Measurements from ENCODE around the gene CIITA.

CIITA gene

DNA sequence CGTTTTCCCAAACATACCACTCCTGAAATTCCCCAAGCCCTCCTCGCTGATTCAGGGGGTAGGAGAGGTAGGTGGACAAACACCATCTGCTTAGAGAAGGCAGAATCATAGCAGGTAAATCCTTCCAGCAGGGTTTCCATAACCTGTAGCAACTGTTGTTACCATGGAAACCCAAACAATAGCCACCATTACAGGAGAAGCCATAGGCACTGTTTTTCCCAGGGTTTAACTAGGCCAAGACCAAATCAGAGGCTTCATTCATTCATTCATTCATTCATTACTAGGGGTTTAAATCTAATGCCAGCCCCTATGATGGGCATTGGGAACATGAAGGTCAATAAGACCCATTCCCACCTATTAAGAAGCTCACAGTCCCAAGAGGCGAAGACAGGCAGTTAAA, 25.5 kb upstream of the CIITA start:
- DNase-seq (ENCODE audit: extremely low read depth in 1 of 2, low read depth in 1 of 2): no peak

DNA sequence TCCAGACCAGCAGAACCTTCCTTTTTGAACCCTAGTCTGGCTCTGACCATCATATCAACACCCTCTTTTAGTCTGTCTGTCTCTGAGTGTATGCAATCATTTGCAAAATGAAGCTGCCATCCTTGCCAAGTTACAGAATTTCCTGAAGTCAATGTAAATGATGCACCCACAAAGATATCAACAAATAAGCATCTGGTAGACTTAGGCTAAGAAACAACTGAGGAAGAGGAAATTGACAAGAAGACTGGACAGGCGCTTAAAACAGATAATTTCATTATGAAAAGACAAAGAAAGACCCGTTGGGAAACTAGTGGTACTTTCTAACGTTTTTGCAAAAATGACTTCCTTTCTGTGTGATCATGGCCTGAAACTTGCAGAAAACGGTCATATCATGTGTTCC, 24.7 kb upstream of the CIITA start:
- DNase-seq (ENCODE audit: extremely low read depth in 1 of 2, low read depth in 1 of 2): no peak

DNA sequence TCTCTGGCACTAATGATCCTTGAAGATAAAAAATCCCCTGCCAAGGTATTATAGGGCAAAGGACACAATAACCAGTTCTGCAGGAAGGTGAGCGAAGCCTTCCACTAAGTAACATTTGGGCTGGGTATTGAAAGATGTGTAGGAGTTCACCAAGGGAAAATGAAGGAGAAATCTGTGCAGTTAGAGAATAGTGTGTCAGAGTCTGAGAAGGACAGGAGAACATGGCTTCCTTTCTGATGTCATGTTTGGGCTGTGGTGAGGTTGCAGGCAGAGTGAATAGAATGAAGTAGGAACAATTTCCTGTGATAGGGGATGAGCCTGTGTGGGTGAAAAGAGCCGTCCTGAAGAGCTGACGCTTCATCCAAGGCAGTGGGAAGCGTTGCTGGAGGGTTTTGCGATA, 24.1 kb upstream of the CIITA start:
- DNase-seq (ENCODE audit: extremely low read depth in 1 of 2, low read depth in 1 of 2): no peak

DNA sequence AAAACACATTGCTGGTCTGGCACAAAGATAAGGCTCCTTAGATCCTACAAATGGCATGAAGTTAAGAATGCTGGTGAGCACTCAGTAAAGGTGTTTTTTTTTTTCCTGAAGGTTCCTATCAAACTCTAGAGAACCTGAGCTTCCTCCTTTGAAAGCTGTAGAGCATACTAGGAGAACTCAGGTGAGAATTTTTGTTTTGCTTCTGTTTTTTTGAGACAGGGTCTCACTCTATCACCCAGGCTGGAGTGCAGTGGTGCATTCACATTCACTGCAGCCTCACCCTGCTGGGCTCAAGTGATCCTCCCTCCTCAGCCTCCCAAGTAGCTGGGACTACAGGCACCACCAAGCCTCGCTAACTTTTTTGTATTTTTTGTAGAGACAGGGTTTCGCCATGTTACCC, 21.0 kb upstream of the CIITA start:
- DNase-seq (ENCODE audit: extremely low read depth in 1 of 2, low read depth in 1 of 2): no peak

DNA sequence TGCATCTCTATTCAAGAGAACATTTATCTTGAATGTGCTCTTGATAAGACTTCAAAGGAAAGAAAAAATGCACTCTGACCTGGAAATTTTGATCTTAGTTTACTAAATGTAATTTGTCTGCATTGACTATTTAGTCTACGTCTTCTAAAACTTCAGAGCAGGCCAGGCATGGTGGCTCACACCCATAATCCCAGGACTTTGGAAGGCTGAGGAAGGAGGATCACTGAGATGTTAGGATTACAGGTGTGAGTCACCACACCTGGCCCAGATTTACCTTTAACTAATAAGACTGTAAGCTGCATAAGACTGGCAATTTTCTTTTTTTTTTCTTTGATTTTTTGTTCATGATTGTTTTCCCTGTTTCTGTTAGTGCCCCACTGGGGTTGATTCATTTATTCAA, 18.8 kb upstream of the CIITA start:
- no peak for DNase-seq (ENCODE audit: extremely low read depth in 1 of 2, low read depth in 1 of 2)

DNA sequence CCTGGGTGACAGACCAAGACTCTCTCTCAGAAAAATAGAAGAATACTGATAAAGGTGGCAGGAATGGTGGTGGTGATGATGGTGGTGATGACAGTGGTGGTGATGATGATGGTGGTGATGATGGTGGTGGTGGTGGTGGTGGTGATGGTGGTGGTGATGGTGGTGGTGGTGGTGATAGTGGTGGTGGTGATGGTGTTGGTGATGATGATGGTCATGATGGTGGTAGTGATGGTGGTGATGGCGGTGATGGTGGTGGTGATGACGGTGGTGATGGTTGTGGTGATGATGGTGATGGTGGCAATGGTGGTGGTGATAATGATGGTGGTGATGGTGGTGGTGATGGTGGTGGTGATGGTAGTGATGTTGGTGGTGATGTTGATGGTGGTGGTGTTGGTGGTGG, 18.0 kb upstream of the CIITA start:
- no peak for DNase-seq (ENCODE audit: extremely low read depth in 1 of 2, low read depth in 1 of 2)

DNA sequence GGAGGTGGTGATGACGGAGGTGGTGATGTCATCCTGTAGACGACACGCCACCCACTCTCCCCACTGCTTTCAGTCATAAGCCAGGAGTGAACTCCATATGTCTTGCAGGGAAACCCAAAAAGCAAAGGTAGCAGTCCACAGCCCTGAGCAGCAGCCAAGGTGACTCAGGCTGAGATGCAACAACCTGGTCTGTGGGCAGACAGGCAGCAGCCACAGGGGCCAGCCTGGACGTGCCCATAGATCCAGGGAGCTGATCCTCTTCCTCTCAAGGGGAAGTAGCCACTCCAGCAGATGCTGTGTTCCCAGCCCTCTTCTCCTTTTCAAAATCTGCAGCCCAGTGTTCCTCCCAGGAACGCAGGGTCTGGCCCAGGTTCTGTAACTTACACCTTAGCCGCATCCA, 17.3 kb upstream of the CIITA start:
- no peak for DNase-seq (ENCODE audit: extremely low read depth in 1 of 2, low read depth in 1 of 2)

DNA sequence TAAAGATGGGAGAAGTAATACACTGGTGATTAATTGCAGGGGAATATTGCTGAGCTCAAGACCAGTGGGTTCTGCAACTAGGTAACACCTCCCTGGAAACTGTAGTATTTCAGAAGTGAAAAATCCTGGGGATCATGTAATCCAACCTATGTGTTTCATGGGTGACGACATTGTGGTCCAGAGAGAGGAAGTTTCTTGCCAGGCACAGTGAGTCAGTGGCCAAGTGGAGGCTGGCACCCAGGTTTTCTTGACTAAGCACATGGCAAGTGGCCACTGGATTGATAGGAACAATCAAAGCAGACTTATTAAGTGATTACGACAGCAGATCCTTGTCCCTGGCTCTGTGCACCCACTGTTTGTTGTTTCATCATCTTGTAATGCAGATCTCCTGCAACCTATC, 14.6 kb upstream of the CIITA start:
- no peak for DNase-seq (ENCODE audit: extremely low read depth in 1 of 2, low read depth in 1 of 2)

DNA sequence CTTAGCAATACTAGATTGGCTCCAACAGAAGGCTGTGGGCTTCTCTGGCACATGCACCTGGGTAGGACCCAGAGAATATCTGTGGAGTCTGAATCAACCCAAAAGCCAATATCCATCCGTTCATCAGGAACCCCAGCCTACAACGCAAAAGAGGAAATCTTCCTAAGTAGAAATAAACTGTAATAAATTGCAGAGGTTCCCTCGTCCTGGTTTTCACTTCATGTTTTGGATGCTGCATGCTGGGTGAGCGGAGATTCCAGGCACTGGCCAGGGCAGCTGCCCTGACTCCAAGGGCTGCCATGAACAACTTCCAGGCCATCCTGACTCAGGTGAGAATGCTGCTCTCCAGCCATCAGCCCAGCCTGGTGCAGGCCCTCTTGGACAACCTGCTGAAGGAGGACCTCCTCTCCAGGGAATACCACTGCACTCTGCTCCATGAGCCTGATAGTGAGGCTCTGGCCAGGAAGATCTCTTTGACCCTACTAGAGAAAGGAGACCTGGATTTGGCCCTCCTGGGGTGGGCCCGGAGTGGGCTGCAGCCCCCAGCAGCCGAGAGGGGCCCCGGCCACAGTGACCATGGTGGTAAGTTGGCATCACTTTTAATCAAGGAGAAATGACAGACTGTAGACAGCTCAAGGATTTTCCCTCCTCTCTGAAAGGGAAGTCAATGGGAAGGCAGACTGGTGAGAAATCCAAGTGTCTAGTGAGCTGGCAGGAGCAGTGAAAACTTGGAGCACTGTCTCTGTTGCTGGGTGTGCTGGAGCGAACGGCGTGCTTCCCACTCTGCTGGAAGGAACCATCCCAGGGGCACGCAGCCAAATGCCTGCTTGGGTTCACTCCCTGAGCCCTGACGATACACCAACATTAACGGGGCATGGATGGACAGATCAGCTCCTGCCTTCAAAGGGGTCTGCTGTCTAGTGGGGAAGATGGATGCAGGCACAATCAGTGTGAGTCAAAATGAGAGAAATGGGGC, 10.7 kb upstream of the CIITA start:
- DNase-seq (ENCODE audit: extremely low read depth in 1 of 2, low read depth in 1 of 2): no peak

DNA sequence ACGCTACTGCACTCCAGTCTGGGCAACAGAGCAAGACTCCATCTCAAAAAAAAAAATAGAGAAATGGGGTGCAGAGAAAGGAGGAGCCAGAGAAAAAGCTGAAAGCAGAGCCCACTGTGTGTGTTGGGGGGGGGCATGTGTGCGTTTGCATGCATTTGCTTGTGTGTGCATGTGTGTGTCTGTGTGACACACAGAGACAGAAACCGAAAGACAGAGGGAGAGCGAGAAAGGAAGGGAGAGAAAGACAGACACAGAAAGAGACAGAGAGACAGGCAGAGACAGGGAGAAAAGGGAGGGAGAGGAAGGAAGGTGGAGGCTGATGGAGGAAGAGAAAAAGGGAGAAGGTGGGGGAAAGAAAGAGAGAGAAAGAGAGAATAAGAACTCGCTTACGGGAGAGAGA, 9.8 kb upstream of the CIITA start:
- no peak for DNase-seq (ENCODE audit: extremely low read depth in 1 of 2, low read depth in 1 of 2)

DNA sequence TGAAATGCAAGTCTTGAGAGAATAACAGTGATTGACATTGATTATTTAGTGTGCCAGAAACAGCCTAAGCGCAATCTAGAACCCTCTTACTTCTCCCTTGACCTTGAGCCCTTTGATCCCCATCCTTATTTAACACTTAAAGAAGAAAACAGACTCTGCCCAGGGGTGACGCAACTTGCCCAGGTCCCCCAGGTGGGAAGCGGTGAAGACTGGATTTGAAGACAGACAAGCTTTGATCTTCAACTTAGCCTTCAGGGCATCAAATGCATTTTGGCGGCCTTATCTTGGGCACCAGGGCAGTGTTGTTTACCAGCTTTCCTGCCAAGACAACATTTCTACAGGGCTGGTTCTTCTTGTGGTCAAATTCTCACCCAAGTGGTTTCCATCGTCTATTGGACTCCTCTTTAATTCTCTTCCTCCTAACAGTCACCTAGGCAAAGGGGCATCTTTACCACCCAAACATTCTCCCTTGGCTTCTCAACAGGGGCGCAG, 8.9 kb upstream of the CIITA start:
- DNase-seq (ENCODE audit: extremely low read depth in 1 of 2, low read depth in 1 of 2): no peak

DNA sequence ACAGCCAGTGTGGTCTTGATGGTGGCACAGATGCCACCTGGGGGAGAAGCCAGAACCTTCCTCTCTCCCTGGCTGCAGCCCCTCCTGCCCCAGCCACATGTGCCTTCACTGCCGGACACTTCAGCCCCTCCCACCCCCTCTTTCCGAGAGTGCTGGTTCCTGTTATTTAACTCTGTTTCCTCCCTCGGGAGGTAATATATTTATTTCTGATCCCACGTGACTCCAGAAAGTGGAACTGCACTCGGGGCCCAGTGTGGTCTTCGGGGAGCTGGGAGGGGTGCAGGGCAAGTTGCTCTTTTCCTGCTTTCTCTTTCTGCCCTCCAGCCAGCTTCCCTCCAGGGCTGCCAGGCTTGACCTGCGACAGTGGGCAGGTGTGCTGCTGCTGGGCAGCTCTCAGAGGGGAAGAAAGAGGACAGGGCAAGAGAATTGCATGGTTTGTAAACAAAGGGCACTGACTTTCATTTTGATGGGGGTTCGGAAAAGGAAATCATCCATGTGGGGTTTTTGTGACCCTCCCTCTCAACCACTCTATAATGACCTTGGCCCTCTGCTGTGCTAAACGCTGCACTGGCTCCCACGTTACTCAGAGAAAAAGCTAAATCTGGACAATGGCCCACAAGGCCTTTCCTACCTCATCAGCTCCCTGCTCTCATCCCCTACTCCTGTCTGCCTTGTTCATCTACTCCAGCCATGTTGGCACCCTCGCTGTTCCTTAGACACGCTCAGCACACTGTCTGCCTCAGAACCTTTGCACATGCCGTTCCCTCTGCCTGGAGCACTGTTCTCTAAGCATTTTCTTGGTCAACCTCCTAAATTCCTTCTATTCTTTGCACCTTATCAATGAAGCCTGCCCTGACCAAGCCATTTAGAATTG, 8.2 kb upstream of the CIITA start:
- DNase-seq (ENCODE audit: extremely low read depth in 1 of 2, low read depth in 1 of 2): no peak

DNA sequence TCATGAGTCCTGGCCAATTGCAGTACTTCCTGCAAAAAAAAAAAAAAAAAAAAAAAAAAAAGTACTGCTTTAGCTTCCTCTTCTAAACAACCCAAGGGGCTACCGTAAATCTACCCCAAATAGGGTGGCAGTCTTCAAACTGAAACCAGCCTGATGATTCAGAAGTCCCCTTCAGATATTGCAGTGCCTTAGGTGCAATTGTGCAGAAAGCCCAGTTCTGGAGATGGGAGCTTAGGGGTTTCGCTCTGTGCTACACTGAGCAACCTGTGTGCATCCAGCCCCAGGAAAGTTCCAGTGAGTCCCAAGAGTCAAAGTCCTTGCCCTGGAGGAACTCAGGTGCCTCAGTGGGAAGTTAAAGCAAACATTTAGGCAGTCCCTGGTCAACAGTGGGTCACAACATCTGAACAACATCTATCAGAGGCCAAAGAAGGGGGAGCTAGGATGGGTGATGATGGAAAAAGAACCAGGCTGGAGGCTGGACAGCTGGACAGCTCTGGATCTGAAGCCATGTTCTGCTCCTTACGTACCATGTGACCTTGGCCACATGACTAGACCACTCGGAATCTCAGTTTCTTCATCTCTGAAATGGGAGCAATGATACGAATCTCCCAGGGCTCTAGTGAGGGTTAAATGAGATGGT, 6.7 kb upstream of the CIITA start:
- DNase-seq (ENCODE audit: extremely low read depth in 1 of 2, low read depth in 1 of 2): no peak

DNA sequence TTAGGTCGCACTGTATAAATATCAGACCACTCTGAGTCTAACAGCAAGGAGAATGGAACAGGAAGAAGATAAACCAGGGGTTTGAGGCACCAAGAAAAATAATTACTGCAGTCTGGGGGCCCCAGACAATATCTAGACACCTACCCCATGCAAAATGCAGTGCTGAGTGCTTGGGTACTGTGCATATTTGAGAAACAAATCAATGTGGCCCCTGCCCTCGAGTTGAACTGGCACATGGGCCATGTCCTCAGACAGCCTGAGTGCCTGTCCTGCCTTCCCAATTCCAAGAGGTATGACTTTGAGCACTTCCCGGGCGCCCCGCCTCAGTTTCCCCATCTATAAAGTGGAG, 6.2 kb upstream of the CIITA start:
- DNase-seq (ENCODE audit: extremely low read depth in 1 of 2, low read depth in 1 of 2): no peak

DNA sequence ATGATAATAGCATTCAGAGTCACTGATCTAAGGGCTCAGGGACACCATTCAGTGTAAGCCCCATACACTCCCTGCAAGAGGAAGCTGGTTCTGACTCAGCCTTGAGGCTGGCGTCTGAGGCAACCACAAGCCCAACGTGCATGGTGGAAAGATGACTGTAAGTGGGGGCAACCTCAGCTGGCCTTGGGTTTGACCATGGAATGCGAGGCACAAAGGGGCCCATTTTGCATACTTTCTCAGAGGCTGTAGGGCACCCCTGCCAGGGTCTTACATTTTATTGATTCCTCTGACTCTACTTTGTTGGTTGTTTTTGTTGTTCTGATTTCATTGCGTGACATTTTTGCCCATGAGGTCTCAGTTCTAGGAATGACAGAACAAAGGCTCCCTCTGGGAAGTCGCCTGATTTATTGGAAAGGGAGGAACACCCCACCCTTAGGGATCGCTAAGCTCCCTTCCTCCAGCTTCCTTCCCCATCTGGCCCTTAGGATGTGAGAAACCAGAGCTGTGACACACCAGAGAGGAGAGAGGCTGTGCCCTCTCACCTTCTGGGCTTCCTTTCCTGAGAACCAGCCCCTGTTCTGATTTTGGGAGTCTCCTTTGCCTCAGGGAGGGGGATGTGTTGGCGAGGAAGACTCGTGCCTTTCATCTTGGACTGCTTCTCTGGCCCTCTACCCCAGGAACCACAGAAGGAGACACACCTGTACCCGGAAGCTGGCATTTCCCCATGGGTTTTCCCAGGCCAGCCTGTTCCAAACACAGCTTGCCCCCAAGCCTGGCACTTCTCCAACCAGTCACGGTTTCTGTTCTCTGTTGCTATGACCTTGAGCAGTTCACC, 5.6 kb upstream of the CIITA start:
- peak; percentile 60 to 81 for DNase-seq (ENCODE audit: extremely low read depth in 1 of 2, low read depth in 1 of 2)

DNA sequence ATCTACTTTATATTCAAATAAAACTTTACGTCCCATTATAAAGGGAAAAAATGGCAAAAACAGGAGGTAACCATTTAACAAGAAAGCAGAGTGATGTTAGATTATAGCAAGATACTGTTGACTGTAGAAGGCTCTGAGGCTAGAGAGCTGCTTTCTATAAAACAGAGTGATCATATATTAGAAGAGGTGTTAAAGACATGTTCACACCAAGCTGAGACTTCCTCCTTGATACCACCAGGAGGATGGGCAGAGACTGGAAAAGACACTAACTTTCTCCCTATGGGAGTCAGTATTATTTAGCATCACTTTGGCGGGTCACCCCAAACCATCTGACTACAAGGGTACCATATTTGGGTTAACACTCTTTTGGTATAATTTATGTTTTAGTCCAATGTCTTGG, 687 bp upstream of the CIITA start:
- DNase-seq (ENCODE audit: extremely low read depth in 1 of 2, low read depth in 1 of 2): no peak

DNA sequence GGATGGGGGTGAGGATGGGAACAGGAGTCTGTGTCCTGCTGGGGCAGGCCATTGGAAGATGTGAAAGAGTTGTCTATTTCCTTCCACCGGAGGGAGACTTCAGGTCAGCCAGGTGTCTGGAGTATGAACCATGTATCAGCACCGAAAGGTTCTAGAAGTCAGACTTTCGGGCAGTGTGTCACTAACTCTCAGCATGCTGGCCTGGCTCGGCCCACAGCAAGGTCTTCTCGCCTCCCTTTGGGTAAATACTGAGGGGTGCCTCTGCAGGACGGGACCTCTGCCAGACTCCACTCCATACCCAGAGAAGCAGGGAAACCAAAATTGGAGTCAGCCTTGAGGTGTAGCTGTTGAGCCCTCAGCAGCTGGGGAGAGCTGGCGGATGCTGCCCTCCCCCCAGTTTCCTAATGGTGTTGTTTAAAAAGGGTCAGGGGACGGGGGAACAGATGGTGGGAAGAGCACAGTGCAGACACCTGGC, 507 bp downstream of the CIITA start:
- no peak for DNase-seq (ENCODE audit: extremely low read depth in 1 of 2, low read depth in 1 of 2)

DNA sequence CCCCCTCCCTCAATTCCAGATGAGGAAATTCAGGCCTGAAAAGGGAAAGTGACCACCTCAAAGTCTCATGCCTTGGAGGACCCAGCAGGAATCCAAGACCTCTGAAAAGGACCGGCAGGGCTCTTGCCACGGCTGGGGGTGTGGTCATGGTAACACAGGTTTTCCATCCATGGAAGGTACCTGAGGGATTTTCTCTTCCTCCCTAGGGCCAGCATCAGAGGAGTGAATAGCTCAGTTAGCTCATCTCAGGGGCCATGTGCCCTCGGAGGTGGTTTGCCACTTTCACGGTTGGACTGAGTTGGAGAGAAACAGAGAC, 1.3 kb downstream of the CIITA start:
- no peak for DNase-seq (ENCODE audit: extremely low read depth in 1 of 2, low read depth in 1 of 2)

DNA sequence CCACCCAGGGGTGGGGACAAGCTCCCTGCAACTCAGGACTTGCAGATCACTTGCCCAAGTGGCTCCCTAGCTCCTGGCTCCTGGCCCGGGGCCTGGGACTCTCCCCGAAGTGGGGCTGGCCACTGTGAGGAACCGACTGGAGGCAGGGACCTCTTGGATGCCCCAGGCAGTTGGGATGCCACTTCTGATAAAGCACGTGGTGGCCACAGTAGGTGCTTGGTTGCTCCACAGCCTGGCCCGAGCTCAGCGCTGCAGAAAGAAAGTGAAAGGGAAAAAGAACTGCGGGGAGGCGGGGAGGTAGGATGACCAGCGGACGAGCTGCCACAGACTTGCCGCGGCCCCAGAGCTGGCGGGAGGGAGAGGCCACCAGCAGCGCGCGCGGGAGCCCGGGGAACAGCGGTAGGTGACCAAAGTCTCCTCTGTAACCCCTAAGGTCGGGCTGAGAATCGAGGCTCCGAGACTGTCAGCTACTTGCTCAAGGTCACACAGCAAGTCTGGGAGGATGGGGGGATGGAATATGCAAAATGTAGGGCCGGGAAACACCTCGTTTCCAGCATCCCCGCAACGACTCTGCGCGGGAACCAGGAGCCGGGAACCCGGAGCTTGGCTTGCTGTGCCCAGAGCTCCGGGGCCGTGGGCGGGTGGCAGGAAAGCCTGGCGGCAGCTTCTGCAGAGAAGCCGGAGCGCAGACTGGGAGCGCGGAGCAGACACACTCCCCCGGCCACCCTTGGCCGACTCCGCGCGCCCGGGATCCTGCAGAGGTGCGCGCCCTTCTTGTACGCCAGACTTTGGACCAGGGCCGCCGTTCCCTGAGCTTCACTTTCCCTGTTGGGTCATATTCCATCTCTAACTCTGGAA, 1.9 kb downstream of the CIITA start:
- DNase-seq (ENCODE audit: extremely low read depth in 1 of 2, low read depth in 1 of 2): no peak
